Measurements from ENCODE around the gene CHMP6.

The CHMP6 gene

GRCh38 chr17:81032641-81033480 lies 41.2 kb downstream of the CHMP6 start:
- DNase-seq, result no peak

- peak in 1 of 6 experiments; percentile 15 for DNase-seq
Measured at GRCh38 chr17:81033535-81034167, 42.0 kb downstream of the CHMP6 start.

DNA sequence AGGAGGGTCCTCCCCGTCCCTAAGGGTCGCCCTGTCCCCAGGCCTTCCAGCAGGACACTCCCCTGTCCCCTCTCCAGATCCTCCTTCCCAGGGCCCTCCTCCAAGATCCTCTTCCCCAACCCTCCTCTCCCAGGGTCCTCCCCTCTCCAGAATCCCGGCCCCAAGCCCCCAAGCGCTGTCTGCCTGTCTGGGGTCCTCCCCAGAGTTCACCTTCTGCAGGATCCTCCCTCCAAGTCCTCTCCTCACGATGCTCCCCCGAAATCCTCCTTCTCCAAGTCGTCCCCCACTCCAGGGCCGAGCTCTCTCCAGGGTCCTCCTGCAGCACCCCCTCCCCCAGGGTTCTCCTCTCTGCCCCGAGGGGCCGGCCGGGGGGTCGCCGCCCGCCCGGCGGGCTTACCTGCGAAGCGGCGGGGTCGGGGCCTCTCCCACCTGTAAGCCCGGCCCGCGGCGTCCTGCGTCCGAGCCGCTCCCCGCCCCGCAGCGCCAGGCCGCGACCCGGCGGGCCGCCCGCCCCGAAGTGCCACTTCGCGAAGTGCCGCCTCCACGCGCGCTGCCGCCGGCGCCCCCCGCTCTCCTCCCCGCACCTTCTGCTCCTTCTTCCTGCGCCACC lies 42.6 kb downstream of the CHMP6 start:
- DNase-seq, result no peak

DNA sequence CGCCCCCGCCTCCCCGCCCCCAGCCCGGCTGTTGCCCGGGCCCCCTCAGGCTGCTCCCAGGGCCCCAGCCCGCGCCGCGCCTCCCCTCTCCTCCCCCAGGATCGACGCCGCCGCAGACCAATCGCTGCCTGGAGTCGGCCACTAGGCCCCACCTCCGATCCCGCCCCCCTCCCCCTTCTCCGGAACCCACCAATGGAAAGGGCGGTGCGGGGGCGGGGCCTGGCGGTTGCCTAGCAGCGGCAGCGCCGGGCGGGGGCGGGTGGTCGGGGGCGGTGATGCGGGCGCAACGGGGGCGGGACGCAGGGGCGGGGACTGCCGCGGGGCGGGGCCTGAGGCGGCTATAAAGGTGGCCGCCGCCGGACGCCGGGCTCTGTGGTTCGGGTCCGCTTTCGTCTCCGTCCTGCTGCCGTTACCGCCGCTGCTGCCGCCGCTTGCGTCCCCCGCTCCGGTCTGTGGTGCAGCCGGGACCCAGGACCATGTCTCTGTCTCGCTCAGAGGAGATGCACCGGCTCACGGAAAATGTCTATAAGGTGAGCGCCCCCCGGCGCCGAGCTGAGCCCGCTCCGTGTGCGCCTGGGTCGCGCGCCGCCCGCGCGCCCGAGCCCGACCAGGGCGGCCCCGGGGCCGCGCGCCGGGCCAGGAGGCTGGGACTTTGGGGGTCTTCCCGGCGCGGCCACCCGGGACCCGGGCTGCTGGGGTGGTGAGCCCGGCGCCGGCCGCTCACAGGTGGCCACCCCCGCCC lies 43.3 kb downstream of the CHMP6 start, which contains the start of gene BAIAP2:
BAIAP2 (plus strand) TSS at position 373 of the 742 bp plus-strand sequence; CDS start at position 477, 104 bp downstream.
- peak; percentile 90 to 99 (median 97) for DNase-seq

DNA sequence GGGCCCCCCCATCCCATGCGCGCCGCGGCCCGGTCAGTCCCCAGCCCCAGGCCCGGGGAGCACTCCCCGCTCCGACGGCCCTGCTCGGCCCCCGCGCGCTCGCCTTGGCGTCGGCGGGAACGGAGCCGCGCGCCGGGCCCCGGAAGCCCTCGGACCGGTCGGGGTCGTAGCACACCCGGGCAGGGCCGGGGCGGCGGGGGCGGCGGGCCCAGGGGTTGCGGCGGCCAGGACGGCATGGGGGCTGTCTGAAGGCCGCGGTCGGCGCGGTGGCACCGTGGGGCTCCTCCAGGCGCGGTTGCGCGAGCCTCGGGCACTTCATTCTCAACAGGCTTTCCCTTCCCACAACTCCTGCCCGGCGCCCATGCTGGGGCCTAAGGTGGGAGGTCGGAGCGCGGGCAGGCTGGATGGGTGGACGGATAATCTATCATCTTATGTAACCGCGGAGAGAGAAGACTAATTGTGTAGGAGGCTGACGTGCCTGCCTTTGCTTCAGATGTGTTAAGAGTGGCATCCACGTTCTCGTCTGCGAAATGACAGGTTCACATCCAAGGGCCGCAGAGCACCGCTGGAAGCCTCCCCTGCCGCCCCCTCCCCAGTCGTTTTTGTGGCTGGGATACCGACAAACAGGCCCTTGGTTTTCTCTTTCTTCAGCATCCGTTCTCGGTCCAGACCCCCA lies 44.0 kb downstream of the CHMP6 start:
- DNase-seq, result peak in 2 of 6 experiments; percentile 30 to 46

DNA sequence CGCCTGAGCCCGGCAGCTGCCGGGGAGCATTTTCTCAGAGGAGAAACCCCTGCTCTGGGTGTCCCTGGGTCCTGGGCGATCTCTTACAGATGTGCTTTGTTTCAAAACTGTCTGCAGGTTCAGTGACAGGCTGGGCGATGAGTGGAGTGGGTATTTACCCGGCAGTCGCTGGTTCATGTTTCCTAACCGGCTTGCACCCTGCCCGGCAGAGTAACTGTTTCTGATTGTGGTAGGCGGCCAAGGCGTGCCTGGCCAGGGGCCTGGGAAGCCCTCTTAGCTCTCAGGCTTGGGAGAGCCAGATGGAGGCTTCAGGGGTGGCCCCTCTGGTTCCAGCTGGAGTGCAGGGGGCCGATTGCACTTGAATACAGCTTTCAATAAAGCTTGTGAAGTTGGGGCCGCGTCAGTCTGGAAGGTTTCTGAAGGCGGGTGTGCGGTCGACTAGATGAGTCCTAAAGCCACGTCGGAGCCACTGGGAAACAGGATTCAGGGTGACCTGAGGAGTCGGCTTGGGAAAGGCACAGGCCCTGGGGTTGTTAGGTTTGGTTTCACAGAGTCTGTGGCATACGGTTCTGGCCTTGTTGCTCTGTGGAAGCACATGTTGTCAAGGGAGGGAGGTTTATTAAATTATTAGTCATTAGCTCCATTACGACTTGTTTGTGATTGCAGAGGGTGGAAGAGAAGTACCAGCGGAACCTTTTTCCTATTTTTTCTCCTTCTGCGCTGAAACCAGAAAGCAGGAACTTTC lies 44.7 kb downstream of the CHMP6 start:
- no peak for DNase-seq

DNA sequence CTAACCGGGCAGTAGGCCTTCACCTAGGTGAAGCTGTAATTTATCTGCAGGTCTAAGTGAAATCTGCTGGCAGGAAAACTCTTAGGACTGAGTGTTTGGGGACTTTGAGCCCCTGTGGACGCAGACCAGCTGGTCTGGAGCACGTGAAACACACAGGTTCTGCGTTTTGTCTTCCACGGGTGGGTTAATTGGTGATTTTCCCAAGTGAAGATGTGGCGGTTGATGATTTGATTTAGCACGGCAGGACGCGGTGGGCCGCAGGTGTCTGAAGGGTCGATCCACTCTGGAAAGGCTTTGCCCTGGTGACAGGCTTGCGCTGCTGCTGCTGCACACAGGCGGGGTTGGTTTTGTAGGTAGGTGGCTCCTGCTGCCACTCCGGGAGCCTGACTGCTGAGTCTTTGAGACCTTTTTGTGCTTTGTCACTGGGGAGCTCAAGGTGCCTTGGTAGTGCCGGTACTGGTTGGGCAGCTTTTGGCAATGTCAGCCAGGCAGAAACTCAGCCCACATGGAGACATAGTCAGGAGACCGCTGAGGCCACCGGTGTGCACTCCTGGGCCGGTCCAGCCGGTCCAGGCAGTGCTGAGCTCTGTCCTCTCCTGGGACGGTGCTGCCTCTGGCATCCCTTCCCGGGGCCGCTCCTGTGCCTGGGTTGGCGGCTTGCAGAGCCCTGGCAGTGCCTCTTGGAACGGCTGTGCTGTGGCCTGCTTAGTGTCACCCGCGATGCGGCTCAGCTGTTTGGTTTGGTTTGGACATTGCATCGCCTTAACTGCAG lies 45.6 kb downstream of the CHMP6 start:
- DNase-seq, result no peak

- no peak for DNase-seq
Measured at GRCh38 chr17:81037798-81038733, 46.4 kb downstream of the CHMP6 start.

DNA sequence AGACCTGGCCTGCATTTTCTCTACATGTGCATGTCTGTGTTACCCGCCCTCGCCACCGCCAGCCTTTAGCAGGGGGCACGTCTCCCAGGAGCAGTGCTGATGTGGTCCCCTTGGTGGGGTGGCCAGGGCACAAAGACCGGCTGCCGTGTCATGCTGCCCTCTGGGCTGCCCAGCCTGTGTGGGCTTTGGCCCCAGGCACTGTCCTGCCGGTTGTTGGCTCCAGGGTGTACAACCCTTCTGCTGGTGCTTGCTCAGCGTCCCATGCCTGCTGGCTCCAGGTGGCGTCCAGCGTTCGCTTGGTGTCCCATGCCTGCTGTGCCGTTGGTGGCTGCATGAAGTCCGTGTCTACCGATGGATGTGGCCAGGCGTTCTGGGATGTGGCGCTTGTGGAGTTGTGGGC lies 47.5 kb downstream of the CHMP6 start:
- no peak for DNase-seq

DNA sequence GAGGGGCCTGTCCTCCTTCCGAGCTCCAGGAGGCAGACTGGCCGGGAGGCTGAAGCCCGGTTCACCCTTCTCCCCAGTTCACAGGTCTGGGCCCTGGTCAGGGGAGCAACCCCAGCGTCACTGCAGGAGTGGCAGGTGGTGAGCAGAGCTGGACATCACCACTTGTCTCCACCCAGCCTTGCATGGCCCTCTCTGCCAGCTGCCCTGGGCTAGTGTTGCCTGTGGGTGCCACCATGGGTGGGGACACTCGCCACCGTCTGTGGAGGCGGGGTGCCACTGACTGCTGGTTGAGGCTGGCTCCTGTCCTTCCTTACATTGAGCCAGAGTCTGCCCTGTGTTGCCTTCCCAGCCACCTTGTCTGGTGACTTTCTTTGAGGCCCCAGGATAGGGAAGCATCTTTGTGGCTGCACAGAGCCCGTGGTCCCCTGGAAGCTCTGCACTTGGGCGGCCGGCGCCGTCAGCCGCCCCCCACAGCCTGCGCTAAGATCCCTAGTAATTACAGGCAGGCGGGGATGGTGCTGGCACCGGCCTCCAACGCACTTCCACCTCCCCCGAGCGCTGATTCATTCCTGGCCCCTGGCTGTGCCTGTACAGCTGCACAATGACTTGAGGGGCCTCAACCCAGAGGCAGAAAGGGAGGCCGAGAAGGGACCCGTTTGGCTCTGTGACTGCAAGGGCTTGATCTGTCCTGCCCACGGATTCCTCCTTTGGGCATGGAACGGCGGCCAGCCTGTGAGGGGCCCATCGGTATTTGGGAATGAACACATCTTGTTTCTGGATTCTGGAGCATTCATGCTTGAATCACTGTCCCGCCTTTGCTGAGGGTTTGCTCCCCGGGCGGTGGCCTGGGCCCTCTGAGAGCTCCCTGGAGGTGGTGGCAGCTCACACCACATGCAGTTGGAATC lies 48.5 kb downstream of the CHMP6 start:
- no peak for DNase-seq

- DNase-seq, result peak in 1 of 6 experiments; percentile 7
Measured at GRCh38 chr17:81040791-81041337, 49.2 kb downstream of the CHMP6 start.

GRCh38 chr17:81042606-81043005 lies 51.0 kb downstream of the CHMP6 start:
- DNase-seq, result no peak

- no peak for DNase-seq
Measured at GRCh38 chr17:81043319-81043724, 51.7 kb downstream of the CHMP6 start.

GRCh38 chr17:81043725-81044427 lies 52.2 kb downstream of the CHMP6 start:
- no peak for DNase-seq

GRCh38 chr17:81044428-81044763 lies 52.8 kb downstream of the CHMP6 start:
- DNase-seq, result no peak

DNA sequence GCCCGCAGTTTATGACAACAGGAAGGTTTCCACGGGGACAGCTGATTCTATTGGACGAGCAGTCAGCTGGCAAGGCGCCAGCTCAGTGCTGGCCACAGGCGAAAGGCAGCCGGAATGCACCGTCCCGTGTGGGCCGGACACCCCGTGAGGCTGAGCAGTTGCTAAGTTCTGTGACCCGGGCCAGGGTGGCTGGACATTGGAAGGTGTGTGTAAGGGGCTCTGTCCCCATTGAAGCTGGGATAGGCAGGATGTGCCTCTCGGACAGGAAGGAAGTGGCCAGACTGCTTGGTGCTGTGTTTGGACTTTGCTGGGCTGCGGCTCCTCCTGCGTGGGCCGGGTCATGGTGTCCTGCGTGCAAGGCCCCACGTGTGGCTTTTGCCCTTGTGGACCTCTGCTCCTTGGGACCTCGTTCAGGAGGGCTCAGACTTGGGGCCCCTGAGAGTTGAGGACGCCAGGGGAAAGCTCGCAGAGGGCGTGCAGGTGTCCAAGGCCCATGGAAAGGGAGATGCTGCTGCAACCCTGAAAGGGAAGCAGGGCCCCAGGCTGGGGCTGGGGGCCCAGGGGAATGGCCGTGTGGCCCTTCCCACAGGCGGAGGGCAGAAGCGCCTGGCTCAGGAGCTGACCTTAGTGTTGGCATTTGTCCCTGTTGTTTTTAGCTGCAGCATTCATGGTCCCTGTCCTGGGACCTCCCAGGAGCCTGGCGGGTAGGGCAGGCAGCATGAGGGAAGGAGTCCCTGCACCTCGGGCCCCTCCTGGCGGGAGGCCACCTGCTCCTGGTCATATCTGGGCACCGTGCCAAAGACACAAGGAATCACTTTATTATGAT lies 53.3 kb downstream of the CHMP6 start:
- DNase-seq, result no peak

DNA sequence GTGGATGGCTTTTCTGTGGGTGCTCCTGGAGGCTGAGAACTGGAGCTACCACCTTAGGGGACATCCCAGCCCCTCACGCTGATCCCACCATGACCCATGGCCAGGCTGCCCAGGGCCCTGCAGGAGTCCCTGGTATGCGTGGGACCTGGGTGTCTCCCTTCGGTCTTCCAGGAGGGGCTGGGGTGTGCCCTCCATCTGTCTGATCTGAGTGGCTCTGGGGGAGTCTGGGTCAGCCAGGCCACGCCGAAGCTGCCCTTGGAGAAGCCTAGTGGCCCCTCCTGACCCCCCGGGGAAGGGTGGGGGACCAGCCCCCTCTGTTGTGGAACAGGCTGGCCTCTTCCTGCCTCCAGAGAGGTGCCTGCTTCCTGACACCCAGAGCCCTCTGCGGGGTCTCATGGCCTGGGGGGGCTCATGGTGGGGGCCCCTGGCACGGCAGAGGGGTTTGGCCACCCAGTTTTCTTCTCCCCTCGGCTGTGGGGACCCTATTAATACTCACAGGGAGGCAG lies 54.0 kb downstream of the CHMP6 start:
- DNase-seq, result no peak
